Measurements from ENCODE around the gene ACBD5.
"Not testable (repeated sequence)": the region's sequence is repeated elsewhere in the genome, so short reads cannot be mapped to it uniquely, and the experiment has no call there.

ACBD5 gene

DNA sequence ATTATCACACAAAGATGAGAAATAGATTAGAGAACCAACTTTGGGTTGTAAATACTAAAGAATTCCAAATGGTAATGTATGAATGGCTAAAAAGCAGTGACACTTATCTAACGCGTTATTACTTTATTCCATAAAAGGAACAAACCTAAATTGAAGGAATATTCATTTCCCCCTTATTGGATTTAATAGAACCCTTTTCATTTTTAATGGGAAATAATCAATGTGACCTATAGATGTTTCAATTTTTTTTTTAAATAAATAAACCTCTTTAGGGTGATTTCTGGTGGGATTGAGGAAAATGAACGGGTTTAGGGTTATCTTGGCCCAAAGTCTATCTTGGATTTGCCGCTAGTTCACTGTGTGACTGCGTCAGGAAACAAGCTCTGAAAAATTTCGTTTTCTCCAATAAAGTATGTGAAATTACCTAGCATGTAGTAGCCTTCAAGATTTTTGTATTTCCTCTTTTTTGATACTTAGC is 1.9 kb upstream of the ACBD5 start:
- Histone ChIP-seq H3K27me3 (ENCODE audit: control insufficient read depth, insufficient read depth, low read length) (no peaks in the 10 kb centered on the region), H3K79me2 (peaks cover 5% of the 10 kb centered on the region), H3K9me3 (ENCODE audit: control insufficient read depth, low read length) (no peaks in the 10 kb centered on the region), H3K27ac (peak overlapping the region; percentile 98), H2AFZ (peak overlapping the region; percentile 90), H3K9ac (peak overlapping the region; percentile 68), H3K4me2 (ENCODE audit: low read length) (peak overlapping the region; percentile 85), H3K36me3 (ENCODE audit: control insufficient read depth, insufficient read depth, low read length) (no peaks in the 10 kb centered on the region), H3K4me3 (ENCODE audit: low read depth, low read length) (peak overlapping the region; percentile 93), H3K4me1 (peaks cover 6% of the 10 kb centered on the region)
- TF ChIP-seq CTCF (IDR thresholded peaks at IDR 0.05) = no peak

DNA sequence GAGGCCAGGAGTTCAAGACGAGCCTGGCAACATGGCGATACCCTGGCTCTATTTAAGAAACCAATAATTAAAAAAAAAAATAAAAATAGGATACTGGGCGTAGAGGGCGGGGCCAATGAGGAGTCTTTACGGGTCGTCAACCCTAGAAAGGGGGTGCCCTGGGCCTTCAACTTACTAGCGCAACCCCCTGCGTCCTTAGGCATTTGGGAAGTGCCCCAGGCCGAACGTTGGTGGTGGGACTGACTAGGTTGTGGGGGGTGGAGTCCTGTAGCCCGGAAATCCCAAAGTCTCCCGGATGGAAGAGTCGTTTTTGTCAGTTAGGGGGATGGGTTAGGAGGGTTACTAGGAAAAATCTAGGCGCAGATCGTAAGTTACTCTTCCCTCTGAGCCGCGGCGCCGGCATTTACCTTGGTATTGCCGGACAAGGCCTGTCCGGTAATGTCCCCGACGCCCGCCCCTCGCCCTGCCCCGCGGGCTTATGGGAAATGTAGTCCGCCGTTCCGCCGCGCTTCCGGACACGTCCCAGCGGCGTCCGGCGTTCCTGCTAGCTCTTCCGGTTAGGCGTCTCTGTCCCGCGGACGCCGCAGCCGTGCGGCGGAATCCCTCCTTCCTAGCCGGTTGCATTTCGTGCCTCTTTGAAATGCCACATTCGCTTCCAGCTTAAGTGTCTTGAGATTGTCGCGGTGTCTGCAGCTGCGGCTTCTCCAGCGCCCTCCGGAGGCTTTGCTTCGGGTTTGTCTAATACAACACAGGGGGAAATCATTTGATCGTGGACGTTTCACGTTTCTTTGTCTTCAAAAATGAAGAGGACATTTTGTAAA is 1.3 kb upstream of the ACBD5 start:
- Histone ChIP-seq H3K36me3 (ENCODE audit: control insufficient read depth, insufficient read depth, low read length) (no peaks in the 10 kb centered on the region), H3K4me3 (ENCODE audit: low read depth, low read length) (peak overlapping the region; percentile 93), H2AFZ (peak overlapping the region; percentile 90), H3K9ac (peak overlapping the region; percentile 64), H3K9me3 (ENCODE audit: control insufficient read depth, low read length) (no peaks in the 10 kb centered on the region), H3K27ac (peak overlapping the region; percentile 98), H3K27me3 (ENCODE audit: control insufficient read depth, insufficient read depth, low read length) (no peaks in the 10 kb centered on the region), H3K79me2 (peaks cover 5% of the 10 kb centered on the region), H3K4me2 (ENCODE audit: low read length) (peak overlapping the region; percentile 85), H3K4me1 (peaks cover 6% of the 10 kb centered on the region)
- TF ChIP-seq CTCF (IDR thresholded peaks at IDR 0.05) = peak; percentile 38

GRCh38 chr10:27241010-27241651 is 534 bp upstream of the ACBD5 start:
- Histone ChIP-seq H3K36me3 (ENCODE audit: control insufficient read depth, insufficient read depth, low read length) (no peaks in the 10 kb centered on the region), H3K79me2 (peaks cover 5% of the 10 kb centered on the region), H2AFZ (peak overlapping the region; percentile 90), H3K4me2 (ENCODE audit: low read length) (peak overlapping the region; percentile 85), H3K4me3 (ENCODE audit: low read depth, low read length) (peak overlapping the region; percentile 93), H3K27ac (peak overlapping the region; percentile 98), H3K4me1 (peaks cover 6% of the 10 kb centered on the region), H3K27me3 (ENCODE audit: control insufficient read depth, insufficient read depth, low read length) (no peaks in the 10 kb centered on the region), H3K9ac (peak overlapping the region; percentile 64), H3K9me3 (ENCODE audit: control insufficient read depth, low read length) (no peaks in the 10 kb centered on the region)
- TF ChIP-seq CTCF (IDR thresholded peaks at IDR 0.05) = no peak

DNA sequence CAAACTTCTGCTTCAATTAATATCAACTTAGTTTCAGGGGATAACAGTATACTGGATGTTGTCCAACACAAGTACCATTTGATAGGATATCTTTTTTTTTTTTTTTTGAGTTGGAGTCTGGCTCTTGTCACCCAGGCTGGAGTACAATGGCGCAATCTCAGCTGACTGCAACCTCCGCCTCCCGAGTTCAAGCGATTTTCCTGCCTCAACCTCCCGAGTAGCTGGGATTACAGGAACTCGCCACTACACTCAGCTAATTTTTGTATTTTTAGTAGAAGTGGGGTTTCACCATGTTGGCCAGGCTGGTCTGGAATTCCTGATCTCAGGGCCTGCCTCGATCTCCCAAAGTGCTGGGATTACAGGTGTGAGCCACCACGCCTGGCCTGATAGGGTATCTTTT is 3.1 kb downstream of the ACBD5 start:
- not testable (repeated sequence) for H3K9ac ChIP-seq; H3K36me3 ChIP-seq (ENCODE audit: control insufficient read depth, insufficient read depth, low read length); H3K4me1 ChIP-seq; H3K79me2 ChIP-seq; H3K9me3 ChIP-seq (ENCODE audit: control insufficient read depth, low read length); H3K4me3 ChIP-seq (ENCODE audit: low read depth, low read length); H3K4me2 ChIP-seq (ENCODE audit: low read length); H3K27ac ChIP-seq; H2AFZ ChIP-seq; H3K27me3 ChIP-seq (ENCODE audit: control insufficient read depth, insufficient read depth, low read length)

DNA sequence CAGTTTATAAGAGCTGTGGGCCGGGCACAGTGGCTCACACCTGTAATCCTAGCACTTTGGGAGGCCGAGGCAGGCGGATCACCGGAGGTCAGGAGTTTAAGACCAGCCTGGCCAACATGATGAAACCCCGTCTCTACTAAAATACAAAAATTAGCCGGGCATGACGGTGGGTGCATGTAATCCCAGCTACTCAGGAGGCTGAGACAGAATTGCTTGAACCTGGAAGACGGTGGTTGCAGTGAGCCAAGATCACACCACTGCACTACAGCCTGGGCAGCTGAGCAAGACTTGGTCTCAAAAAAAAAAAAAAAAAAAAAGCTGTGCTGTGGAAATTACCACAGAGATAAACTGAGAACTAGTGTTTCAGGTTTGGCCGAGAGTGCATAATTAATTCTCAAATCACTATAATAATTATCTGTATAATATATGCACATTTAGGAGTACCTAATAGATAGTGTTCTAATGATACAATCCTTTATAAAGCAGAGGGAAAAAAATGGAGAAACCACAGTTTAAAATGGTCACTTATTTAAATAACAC is 3.9 kb downstream of the ACBD5 start:
- not testable (repeated sequence) for H2AFZ ChIP-seq; H3K9me3 ChIP-seq (ENCODE audit: control insufficient read depth, low read length); H3K36me3 ChIP-seq (ENCODE audit: control insufficient read depth, insufficient read depth, low read length); H3K4me1 ChIP-seq; H3K27ac ChIP-seq; H3K79me2 ChIP-seq; H3K27me3 ChIP-seq (ENCODE audit: control insufficient read depth, insufficient read depth, low read length); H3K9ac ChIP-seq; H3K4me3 ChIP-seq (ENCODE audit: low read depth, low read length); H3K4me2 ChIP-seq (ENCODE audit: low read length)

All from parathyroid adenoma (tissue), 2 donors.